NCI-H1436 (cell line): ENCODE measurements around the gene CRACR2A.

Experiments used
- DNase-seq: peaks from one replicate; lab custom pipeline; 2025; lab: John Stamatoyannopoulos, UW

The CRACR2A gene

DNA sequence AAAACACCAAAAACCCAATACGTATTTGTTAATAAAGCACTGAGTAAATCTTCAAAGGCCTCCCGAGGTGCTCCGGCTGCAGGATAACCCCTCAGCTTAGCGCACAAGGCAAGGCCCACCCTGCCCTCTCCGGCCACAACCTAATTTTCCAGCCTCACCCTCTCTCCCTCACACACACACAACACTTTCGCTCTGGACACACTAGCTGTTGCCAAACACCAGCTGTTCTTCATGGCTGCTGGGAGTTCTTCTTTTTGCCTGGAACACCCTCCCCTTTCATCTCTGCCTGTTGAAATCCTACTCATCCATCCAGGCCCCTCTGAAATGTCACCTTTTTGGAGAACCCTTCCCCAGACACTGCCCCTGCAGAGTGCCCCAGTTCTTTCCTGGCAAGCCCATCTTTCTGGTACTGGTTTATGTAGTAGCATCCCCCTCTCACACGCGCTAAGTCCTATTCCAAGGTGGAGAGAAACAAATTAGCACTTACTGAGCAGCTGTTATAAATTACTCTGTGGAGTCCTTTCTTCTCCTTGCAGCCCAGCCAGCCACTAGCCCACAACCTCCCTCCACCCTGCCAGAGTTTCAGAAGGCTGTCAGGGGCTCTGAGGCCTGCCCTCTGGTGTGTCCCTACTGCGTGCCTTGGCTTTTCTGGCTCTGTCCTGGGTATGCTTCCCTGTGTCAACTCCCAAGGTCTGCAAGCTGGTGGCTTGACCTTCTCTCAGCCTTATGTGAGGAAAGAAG is 805 bp upstream of the CRACR2A start:
- no peak for DNase-seq

DNA sequence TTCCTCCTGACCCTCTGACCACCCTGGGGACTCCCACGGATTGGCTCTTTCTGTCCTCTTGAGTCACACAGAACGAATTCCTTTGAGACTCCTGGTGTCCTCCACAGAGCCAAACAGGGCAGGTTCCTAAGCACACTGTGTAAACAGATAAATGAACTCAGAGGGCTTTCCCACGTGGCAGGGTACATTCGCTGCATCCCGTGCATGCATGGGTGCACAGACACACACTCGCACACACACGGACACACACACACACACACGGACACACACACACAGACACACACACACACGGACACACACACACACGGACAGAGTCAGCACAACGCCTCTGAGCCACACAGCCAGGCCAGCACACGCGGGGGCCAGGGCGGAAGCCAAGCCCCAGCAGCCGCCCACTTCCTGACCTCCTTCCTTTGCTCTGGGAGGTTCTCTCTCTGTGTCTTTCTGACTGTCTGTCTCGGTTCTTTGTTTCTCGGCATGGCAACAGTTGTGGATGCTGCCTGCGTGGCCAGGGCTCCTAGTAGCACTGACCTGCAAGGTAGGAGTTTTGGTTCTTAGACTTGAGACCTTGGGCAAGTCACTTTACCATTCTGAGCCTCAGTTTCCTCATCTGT is 706 bp downstream of the CRACR2A start:
- no peak for DNase-seq

- DNase-seq: no peak
These were observed 1.5 kb downstream of the CRACR2A start for GRCh38 chr12:3751151-3752095.

DNA sequence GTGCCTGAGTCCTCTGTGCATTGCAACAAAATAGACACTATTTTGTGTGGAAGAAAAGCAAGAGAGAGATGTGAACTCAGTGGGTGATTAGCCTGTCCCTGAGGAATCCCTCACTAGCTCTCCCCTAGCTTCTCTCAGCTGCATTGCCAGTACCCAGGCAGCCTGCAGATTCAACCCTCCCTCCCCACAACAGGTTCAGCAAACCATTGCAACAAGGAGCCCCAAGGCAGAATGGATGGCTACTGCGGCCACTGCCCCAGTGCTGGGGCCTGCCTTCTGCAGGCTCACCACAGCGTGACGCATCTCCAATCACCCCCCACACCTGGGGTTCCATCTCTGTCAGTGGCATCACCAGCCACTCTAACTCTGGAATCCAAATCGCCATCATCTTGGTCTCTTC is 2.3 kb downstream of the CRACR2A start:
- no peak for DNase-seq

DNA sequence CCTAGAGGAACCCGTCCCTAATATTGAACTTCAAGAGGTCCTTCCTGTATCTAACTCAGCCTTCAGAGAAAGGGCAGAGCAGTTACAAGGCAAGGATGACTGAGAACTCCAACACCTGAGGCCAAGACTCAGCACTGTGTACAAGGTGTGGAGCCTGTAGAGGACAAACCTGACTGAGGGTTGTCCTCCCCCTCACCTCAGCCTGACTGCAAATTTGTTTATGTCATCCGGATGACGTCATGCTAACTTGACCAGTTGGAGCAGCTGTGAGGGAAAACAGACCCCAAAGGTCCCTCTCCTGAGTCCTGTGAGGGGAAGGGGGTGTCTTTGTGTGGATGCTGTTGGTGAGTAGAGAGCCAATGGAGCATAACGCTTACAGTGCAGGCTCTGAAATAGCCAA is 4.3 kb downstream of the CRACR2A start:
- no peak for DNase-seq

DNA sequence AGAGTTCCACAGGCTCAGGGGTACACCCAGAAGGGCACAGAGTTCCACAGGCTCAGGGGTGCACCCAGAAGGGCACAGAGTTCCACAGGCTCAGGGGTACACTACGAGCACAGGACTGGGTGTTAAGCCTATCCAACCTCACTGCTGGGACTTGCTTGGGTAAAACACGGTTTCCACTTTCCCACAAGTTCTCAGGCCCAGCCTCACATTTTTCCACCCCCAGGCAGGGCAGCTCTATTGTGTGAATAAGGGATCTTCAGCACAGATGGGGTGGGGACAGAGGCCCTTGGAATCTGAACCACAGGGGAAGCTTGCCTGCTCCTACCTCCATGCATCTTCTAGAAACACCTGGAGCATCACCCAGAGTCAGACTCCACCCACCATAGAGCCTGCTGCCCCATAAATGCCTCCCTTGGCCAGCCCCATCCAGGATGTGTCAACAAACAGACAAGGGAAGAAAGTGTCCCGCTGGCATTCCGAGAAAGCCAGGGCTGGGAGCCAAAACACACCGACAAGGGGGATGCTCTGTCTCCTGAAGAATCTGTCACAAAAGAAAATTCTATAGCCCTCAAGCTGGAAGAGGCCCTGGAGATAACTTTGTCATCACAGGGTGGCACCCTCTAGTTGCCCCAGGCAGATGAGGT is 4.8 kb downstream of the CRACR2A start:
- no peak for DNase-seq

DNA sequence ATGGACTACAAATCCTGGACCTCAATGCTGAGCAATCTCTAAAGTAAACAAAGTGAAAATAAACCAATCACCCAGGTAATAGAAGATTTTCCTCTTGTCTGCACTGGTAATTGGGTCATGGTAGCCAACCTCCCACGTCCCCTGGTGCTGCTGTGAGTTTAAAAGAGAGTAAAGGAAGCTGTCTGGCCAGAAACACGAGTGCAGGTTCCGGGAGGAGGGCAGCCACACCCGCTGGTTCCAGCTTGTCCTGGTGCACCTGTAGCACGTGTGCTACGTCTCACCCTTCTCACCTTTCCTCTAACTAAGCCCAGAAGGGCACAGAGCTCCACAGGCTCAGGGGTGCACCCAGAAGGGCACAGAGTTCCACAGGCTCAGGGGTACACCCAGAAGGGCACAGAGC is 5.4 kb downstream of the CRACR2A start:
- no peak for DNase-seq

DNA sequence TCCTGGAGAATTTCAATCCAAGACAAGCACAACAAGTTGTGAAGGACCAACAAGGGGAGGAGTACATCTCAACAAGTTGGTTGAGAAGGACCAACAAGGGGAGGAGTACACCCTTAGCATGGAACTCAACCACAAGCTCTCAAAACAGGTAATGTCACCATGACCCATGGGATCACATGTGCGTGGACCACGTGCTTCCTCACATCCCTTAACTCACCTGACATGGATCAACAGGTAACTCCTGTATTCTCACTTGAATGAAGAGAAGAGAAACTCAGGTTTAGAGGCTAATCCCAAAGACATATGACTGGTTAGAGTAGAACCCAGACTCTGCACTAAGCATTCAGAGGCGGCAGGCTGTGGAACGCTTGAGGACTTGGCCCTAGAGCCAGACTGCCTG is 6.2 kb downstream of the CRACR2A start:
- no peak for DNase-seq

DNA sequence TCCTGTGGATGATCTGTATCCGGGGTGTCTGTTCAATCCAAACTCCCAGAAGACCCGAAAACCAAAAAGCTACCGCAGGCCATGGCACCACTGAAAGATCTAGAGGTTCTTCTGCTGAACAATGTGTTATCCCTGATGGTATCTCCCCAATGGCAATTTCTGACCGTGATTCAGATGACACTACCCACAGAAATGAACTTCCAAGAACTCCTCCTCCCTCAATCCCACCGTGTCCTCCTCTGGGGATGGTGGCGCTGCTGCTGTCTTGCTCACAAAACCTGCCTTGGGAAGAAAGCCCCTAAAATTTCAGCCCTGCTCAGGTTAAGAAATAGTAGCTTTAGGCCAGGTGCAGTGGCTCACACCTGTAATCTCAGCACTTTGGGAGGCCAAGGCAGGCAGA is 7.8 kb downstream of the CRACR2A start:
- no peak for DNase-seq

GRCh38 chr12:3744229-3744901 is 8.5 kb downstream of the CRACR2A start:
- no peak for DNase-seq

- no peak for DNase-seq
These were observed 9.1 kb downstream of the CRACR2A start for GRCh38 chr12:3743803-3744202.

DNA sequence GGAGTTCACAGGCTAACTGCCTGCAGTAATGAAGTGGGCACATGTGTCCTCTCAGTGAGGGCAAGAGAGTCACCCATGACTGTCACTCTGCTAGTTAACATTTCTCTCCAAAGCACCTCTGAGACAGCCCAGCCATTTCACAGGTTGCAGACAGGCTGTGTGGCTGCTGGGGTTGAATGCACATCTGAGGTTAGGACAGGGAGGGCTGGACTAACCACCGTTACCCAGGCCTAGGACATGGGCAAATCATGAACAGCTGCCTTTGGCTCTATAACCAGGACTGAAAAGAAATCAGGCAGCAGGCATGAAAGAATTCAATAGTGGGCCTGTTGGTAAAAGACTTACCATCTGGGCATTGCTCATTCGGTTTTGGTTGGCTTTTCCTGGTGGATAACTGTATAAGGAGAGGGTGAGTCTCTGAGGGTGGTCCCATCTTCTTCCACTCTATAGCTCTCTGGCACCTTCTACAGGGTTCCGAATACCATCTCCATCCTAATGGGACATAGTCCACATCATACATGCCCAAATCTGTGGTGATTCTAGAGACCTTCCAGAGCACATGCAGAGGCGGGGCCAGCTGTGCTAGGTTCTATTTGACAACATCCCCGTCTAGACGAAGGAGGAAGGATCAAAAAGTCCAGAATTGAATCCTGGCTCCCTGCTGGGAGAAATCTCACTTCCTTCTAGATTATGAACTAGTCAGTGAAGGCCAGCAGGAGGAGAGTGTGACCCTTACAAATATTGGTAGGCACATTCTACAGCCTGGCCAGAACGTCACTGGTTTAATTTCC is 10.8 kb downstream of the CRACR2A start:
- no peak for DNase-seq

DNA sequence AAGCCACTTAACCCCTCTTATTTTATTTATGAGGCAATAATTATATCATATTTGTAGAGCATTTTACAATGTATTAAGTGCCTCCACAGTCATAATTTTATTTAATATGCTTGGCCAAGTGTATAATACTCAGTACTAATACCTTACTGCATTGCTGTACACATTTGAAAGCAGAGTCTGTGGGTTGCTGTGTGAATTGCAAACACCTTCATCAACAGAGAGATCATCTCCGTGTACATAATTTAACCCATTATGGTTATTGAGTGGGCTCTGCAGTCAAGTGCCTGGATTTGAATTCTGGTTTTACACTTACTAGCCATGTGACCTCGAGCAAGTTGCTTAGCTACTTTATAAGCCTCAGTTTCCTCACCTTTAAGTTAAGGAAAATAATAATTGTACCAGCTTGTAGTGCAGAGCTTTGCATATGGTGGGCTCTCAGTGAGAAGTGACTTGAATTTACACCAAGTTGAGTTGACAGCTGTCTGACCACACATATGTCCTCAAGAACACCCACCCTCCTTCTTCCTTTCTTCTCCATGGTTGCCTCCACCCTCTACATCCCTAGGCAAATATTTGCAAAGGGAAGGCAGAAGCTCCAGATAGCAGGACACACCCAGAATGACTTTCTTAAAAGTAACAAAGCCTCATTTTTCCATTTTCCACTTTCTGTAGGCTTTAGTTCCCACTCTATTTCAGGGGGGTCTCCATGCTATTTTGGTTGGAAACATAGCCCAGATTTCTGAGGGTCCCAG is 12.3 kb downstream of the CRACR2A start:
- no peak for DNase-seq

DNA sequence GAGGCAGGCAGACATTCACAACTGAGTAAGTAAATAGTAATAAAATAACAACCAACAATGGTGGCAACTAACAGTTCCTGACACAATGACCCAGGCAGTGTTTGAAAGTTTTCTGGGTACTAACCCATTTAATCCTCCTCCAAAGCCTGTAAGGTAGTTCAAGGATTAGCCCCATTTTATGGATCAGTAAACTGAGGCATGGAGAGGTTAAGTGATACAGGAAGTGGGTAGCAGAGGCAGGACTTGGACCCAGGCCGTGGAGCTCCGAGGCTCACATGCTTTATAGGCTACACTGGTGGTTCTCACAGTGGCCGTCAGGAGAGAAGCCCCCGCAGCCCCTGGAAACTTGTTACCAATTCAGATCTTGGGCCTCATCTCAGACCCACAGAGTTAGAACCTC is 17.5 kb downstream of the CRACR2A start:
- DNase-seq: no peak

DNA sequence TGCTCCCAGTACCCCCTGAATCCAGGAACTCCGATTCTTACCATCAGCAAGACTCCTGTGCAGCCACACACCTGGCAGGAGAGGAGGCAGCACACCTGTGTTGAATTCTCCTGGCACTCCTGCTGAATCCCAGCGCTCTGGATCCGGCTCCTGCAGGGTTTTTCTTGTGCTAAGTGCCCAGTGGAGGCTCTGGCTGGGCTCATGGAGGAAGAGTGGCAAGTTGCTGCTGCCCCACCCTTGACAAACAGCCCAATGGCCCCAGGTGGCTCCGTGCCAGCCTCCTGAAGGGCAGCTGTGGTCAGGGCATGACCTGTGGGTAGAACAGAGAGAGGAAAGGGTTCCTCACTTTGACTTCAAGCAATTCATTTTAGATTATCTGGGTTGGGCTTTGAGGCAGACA is 20.0 kb downstream of the CRACR2A start:
- no peak for DNase-seq

DNA sequence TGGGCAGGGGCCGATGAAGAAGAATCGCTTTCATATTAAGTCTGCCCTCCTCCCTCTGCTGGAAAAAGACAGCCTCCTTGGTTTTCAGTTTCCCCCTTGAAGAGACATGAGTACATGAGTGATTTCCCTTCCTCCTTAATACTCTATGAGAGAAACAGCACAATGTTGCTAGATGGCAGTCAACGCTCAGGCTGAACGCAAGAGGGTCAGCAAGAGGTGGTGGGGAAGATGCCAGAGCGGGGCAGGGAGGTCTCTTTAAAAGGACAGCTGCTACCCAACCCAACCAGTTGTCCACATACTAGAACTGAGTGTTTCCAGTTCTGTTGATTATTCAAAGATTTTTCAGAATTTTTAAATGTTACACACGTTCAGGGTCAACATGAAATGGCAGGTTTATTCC is 22.8 kb downstream of the CRACR2A start:
- DNase-seq: no peak

- DNase-seq: no peak
These were observed 24.2 kb downstream of the CRACR2A start for GRCh38 chr12:3728686-3729085.

DNA sequence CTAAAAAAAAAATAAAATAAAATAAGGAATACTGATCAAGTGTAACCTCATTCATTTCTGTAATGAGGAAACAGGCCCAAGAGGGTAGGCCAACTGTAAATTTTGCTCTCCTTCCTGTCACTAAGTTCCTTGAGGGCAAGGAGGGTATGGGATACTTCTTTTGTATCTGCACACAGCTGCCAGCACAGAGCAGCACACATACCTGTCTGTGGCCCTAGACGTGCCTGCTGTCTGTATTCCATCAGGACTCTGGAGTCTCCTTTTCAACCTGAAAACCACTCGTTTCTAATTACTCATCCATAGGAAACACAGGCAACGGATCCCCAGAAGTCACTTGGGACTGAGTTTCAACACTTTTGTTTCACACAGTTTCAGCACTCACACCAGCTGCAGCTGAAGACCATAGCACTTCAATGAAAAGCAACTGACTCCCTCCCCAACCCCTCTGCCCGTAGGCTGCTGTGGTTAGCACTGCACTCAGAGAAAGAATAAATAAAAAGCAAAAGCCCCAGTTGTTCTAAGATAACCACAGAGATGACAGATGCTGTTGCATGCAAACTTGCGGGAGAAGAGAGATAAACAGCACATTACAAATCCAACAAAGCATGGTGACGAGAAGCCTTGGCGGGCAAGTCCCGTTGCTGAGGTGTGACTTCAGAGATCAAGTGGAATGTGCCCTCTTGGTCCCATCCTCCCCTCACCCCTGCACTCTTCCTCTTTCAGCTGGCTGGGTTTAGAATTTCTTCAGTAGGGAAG is 24.9 kb downstream of the CRACR2A start:
- DNase-seq: no peak

DNA sequence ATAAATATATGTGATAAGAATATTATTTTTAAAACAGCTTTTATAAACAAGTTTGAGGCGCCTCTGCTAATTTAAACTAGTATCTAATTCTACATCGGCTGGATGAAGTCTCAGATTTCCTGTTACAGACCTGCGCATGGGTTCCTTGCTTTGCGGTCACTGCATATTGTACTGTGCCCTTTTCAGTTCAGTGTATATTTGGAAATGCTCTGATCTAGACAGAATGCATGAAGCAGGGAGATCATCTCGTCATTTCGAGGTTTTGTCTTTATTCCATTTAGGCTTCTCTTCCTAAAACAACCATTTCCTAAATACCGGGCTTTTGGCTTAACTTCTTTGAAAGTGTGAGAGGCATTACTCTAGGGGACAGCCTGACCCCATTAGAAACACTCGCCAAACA is 25.6 kb downstream of the CRACR2A start:
- DNase-seq: no peak

DNA sequence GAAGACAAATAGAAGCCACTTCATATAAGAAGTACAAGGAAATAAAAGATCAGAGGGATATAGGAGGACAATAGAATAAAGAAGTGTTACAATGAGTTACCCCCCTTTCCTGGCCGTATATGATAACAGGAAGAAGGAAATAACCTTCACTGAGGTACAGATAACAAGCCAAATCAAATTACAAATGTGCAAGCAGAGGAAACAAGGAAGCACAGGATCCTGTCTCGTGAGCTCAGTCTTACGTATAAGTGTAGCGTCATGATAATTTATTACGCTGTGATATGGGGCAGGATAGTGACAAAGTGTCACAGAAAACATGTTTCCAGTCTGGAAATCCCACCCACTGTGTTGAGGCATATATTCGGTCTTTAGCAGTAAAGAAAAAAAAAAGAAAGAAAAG is 26.5 kb downstream of the CRACR2A start:
- DNase-seq: no peak
